ENCODE measurements around the gene SARS2.

Gene SARS2

GRCh38 chr19:38917921-38918491 is 12.6 kb downstream of the SARS2 start:
- no peak for TF ChIP-seq POLR2AphosphoS5 (IDR thresholded peaks at IDR 0.05; ENCODE audit: low read depth, low read length)
- no peak for TF ChIP-seq FOXP2 (optimal IDR thresholded peaks at IDR 0.05; ENCODE audit: borderline replicate concordance, extremely low read depth, extremely low read length, insufficient read depth)
- no peak for TF ChIP-seq SIN3A (IDR thresholded peaks at IDR 0.05; ENCODE audit: borderline replicate concordance, insufficient read depth, low read length)
- TF ChIP-seq REST (IDR thresholded peaks at IDR 0.05; ENCODE audit: insufficient read depth in 1 of 2, low read depth in 2 of 2, low read length in 2 of 2): no peak
- no peak for TF ChIP-seq TAF1 (IDR thresholded peaks at IDR 0.05; ENCODE audit: borderline replicate concordance, insufficient read depth, low read length)

GRCh38 chr19:38917516-38917915 is 13.0 kb downstream of the SARS2 start:
- TF ChIP-seq REST (IDR thresholded peaks at IDR 0.05; ENCODE audit: insufficient read depth in 1 of 2, low read depth in 2 of 2, low read length in 2 of 2) (no peak), SIN3A (IDR thresholded peaks at IDR 0.05; ENCODE audit: borderline replicate concordance, insufficient read depth, low read length) (no peak), POLR2AphosphoS5 (IDR thresholded peaks at IDR 0.05; ENCODE audit: low read depth, low read length) (no peak), FOXP2 (optimal IDR thresholded peaks at IDR 0.05; ENCODE audit: borderline replicate concordance, extremely low read depth, extremely low read length, insufficient read depth) (no peak), TAF1 (IDR thresholded peaks at IDR 0.05; ENCODE audit: borderline replicate concordance, insufficient read depth, low read length) (no peak)

GRCh38 chr19:38915329-38916321 is 14.9 kb downstream of the SARS2 start:
- no peak for TF ChIP-seq POLR2AphosphoS5 (IDR thresholded peaks at IDR 0.05; ENCODE audit: low read depth, low read length)
- no peak for TF ChIP-seq REST (IDR thresholded peaks at IDR 0.05; ENCODE audit: insufficient read depth in 1 of 2, low read depth in 2 of 2, low read length in 2 of 2)
- no peak for TF ChIP-seq SIN3A (IDR thresholded peaks at IDR 0.05; ENCODE audit: borderline replicate concordance, insufficient read depth, low read length)
- TF ChIP-seq FOXP2 (optimal IDR thresholded peaks at IDR 0.05; ENCODE audit: borderline replicate concordance, extremely low read depth, extremely low read length, insufficient read depth): no peak
- no peak for TF ChIP-seq TAF1 (IDR thresholded peaks at IDR 0.05; ENCODE audit: borderline replicate concordance, insufficient read depth, low read length)

- no peak for TF ChIP-seq REST (IDR thresholded peaks at IDR 0.05; ENCODE audit: insufficient read depth in 1 of 2, low read depth in 2 of 2, low read length in 2 of 2)
Observed at GRCh38 chr19:38913958-38914357, 16.6 kb downstream of the SARS2 start.

Measured in PFSK-1 (cell line).